HepG2 (cell line): ENCODE data around the gene SETD7. TPM values are rescaled to one million over a fixed set of nuclear protein-coding genes. Genes with fewer than 3 reads are reported as not detected.

Experiments used
- CENPX ChIP-seq: sonication (generic); formaldehyde crosslinking; IDR thresholded peaks from 2 replicates; pipeline ENCODE4 v1.9.0; 2021; ENCODE audit warnings: mild to moderate bottlenecking, missing genetic modification reagents, moderate library complexity
- DMAP1 ChIP-seq: IDR thresholded peaks from 2 replicates; pipeline ENCODE4 v1.6.1; 2016
- FOXJ3 ChIP-seq: sonication (generic); formaldehyde crosslinking; IDR thresholded peaks from 2 replicates; pipeline ENCODE4 v1.4.0; 2020; ENCODE audit warnings: missing genetic modification reagents, mild to moderate bottlenecking, borderline replicate concordance
- FOXO1 ChIP-seq: sonication (generic); formaldehyde crosslinking; IDR thresholded peaks from 2 replicates; pipeline ENCODE4 v1.4.0; 2020; ENCODE audit warnings: missing genetic modification reagents
- GFI1 ChIP-seq: sonication (generic); formaldehyde crosslinking; IDR thresholded peaks from 2 replicates; pipeline ENCODE4 v1.5.0; 2020; ENCODE audit warnings: missing genetic modification reagents, mild to moderate bottlenecking, borderline replicate concordance
- HDAC1 ChIP-seq: sonication (generic); formaldehyde crosslinking; IDR thresholded peaks from 2 replicates; pipeline ENCODE4 v1.5.1; 2020; ENCODE audit warnings: mild to moderate bottlenecking, missing genetic modification reagents
- HNRNPH1 ChIP-seq: fragments of 200-400 bp; formaldehyde crosslinking; optimal IDR thresholded peaks from 2 replicates; pipeline ENCODE3; 2017; ENCODE audit warnings: mild to moderate bottlenecking, low read depth, low read length
- ISL2 ChIP-seq: sonication (generic); formaldehyde crosslinking; IDR thresholded peaks from 2 replicates; pipeline ENCODE4 v1.5.0; 2020; ENCODE audit warnings: missing genetic modification reagents
- MIER2 ChIP-seq: IDR thresholded peaks from 2 replicates; pipeline ENCODE4 v1.6.1; 2016; ENCODE audit warnings: missing biosample characterization, missing genetic modification reagents
- MTF2 ChIP-seq: sonication (generic); formaldehyde crosslinking; IDR thresholded peaks from 2 replicates; pipeline ENCODE4 v1.5.0; 2020; ENCODE audit warnings: missing genetic modification reagents, borderline replicate concordance
- SRSF9 ChIP-seq: fragments of 200-400 bp; formaldehyde crosslinking; IDR thresholded peaks from 2 replicates; pipeline ENCODE4 v1.6.1; 2018; ENCODE audit warnings: borderline replicate concordance, mild to moderate bottlenecking, low read depth, low read length; ENCODE audit not compliant: insufficient read depth, poor library complexity, severe bottlenecking
- ZNF292 ChIP-seq: sonication (generic); formaldehyde crosslinking; IDR thresholded peaks from 2 replicates; pipeline ENCODE4 v1.8.1; 2022; ENCODE audit warnings: mild to moderate bottlenecking, low read depth, missing genetic modification reagents, borderline replicate concordance
- ZNF331 ChIP-seq: sonication (generic); formaldehyde crosslinking; IDR thresholded peaks from 2 replicates; pipeline ENCODE4 v1.4.0; 2020; ENCODE audit warnings: missing genetic modification reagents
- ZNF34 ChIP-seq: sonication (generic); formaldehyde crosslinking; IDR thresholded peaks from 2 replicates; pipeline ENCODE4 v1.4.0; 2020; ENCODE audit warnings: mild to moderate bottlenecking, missing genetic modification reagents, borderline replicate concordance
- ZNF451 ChIP-seq: sonication (generic); formaldehyde crosslinking; IDR thresholded peaks from 2 replicates; pipeline ENCODE4 v1.5.0; 2020; ENCODE audit warnings: mild to moderate bottlenecking, missing genetic modification reagents
- ZNF496 ChIP-seq: sonication (generic); formaldehyde crosslinking; IDR thresholded peaks from 2 replicates; pipeline ENCODE4 v1.8.1; 2023; ENCODE audit warnings: mild to moderate bottlenecking, moderate library complexity, missing genetic modification reagents; ENCODE audit not compliant: insufficient replicate concordance
- ZNF563 ChIP-seq: sonication (generic); formaldehyde crosslinking; IDR thresholded peaks from 2 replicates; pipeline ENCODE4 v1.8.0; 2022; ENCODE audit warnings: mild to moderate bottlenecking, moderate library complexity, missing genetic modification reagents
- ZNF572 ChIP-seq: sonication (generic); formaldehyde crosslinking; IDR thresholded peaks from 2 replicates; pipeline ENCODE4 v1.5.1; 2020; ENCODE audit warnings: mild to moderate bottlenecking, missing genetic modification reagents
- ZNF713 ChIP-seq: sonication (generic); formaldehyde crosslinking; IDR thresholded peaks from 2 replicates; pipeline ENCODE4 v1.4.0; 2020; ENCODE audit warnings: mild to moderate bottlenecking, missing genetic modification reagents
- ZNF776 ChIP-seq: sonication (generic); formaldehyde crosslinking; IDR thresholded peaks from 2 replicates; pipeline ENCODE4 v1.4.0; 2020; ENCODE audit warnings: mild to moderate bottlenecking, missing genetic modification reagents
- polyA plus RNA-seq, 8 experiments: library from polyadenylated mRNA; depleted of rRNA in 3 of 8; stranded (reverse) in 7 of 8; unstranded in 1 of 8; fragments of >200 nt; fragmentation: Illumina TruSeq in 4 of 8; extraction: Trizol in 4 of 8; gene quantifications; 2 replicates each; pipeline versions ENCODE4 v1.2.1 to v1.2.3, GENCODE V29; 2011 to 2016; ENCODE audit warnings: low read depth in 4 of 8, missing spikeins in 1 of 8, mixed read lengths in 1 of 8; ENCODE audit not compliant: insufficient read depth in 1 of 8
- total RNA-seq, 5 experiments: library from RNA; depleted of rRNA; stranded (reverse); fragments of >200 nt; fragmentation: Illumina TruSeq; extraction: Trizol; gene quantifications; 2 replicates each; pipeline ENCODE4 v1.2.3, GENCODE V29; 2016; ENCODE audit warnings: low read depth in 1 of 5
- TF ChIP-seq, protein P1 (sequence below): sonication (generic); formaldehyde crosslinking; IDR thresholded peaks from 2 replicates; pipeline ENCODE4 v1.9.0; 2021; ENCODE audit warnings: mild to moderate bottlenecking, missing genetic modification reagents
- TF ChIP-seq, protein P2 (sequence below): sonication (generic); formaldehyde crosslinking; IDR thresholded peaks from 2 replicates; pipeline ENCODE4 v1.5.0; 2020; ENCODE audit warnings: mild to moderate bottlenecking, missing genetic modification reagents

SETD7 gene
- total and polyA plus RNA-seq, 2 of the 13 experiments (the other 11 are each of a cell fraction or from before 2014, with no cell fraction given) = 0.08 to 0.22 TPM

DNA sequence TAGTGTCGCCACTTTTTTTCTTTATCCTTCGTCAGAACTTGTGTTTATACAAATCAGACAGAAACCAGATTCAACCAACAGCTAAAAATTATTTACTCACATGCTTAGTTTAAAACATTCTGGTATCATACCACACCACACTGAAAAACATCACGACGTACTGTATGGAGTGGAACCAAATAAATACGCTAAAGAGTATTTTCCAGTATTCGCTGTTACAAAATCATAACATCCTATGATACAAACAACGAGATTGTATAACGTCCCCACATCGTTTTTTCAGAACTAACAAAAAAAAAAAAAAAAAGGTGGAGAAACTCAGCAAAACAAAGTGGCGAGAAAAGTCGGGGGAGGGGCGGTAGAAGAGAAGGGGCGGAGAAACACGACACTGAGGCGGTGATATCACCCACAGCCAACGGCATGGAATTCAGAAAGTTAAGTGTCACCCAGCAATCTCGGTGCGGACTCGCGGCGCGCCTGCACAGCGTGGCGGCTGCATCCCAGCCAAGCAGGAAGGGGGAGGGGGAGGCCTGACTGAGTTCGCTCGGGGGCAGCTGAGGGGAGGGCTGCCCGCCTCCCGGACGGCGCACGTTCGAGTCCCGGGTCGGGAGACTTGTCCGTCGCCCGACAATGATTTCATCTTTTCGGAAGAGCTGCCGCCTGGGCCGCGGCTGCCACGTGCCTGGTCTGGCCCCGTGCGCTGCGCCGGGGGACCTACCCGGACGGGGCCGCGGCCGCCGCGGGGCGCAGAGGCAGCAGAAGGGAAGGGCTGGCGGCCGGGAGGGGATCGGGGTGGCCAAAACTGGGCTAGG is 920 bp downstream of the SETD7 start (continued):
- TF ChIP-seq, protein P1, sequence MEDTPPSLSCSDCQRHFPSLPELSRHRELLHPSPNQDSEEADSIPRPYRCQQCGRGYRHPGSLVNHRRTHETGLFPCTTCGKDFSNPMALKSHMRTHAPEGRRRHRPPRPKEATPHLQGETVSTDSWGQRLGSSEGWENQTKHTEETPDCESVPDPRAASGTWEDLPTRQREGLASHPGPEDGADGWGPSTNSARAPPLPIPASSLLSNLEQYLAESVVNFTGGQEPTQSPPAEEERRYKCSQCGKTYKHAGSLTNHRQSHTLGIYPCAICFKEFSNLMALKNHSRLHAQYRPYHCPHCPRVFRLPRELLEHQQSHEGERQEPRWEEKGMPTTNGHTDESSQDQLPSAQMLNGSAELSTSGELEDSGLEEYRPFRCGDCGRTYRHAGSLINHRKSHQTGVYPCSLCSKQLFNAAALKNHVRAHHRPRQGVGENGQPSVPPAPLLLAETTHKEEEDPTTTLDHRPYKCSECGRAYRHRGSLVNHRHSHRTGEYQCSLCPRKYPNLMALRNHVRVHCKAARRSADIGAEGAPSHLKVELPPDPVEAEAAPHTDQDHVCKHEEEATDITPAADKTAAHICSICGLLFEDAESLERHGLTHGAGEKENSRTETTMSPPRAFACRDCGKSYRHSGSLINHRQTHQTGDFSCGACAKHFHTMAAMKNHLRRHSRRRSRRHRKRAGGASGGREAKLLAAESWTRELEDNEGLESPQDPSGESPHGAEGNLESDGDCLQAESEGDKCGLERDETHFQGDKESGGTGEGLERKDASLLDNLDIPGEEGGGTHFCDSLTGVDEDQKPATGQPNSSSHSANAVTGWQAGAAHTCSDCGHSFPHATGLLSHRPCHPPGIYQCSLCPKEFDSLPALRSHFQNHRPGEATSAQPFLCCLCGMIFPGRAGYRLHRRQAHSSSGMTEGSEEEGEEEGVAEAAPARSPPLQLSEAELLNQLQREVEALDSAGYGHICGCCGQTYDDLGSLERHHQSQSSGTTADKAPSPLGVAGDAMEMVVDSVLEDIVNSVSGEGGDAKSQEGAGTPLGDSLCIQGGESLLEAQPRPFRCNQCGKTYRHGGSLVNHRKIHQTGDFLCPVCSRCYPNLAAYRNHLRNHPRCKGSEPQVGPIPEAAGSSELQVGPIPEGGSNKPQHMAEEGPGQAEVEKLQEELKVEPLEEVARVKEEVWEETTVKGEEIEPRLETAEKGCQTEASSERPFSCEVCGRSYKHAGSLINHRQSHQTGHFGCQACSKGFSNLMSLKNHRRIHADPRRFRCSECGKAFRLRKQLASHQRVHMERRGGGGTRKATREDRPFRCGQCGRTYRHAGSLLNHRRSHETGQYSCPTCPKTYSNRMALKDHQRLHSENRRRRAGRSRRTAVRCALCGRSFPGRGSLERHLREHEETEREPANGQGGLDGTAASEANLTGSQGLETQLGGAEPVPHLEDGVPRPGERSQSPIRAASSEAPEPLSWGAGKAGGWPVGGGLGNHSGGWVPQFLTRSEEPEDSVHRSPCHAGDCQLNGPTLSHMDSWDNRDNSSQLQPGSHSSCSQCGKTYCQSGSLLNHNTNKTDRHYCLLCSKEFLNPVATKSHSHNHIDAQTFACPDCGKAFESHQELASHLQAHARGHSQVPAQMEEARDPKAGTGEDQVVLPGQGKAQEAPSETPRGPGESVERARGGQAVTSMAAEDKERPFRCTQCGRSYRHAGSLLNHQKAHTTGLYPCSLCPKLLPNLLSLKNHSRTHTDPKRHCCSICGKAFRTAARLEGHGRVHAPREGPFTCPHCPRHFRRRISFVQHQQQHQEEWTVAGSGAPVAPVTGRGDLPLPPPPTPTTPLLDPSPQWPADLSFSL (CRISPR knock-in tag) = no peak
- TF ChIP-seq ZNF572 (no peak), ZNF713 (CRISPR knock-in tag) (no peak), ISL2 (CRISPR knock-in tag) (no peak), FOXJ3 (no peak), HDAC1 (CRISPR knock-in tag) (no peak), SRSF9 (no peak), FOXO1 (CRISPR knock-in tag) (no peak), ZNF451 (CRISPR knock-in tag) (0 out of 2 replicates have a peak, but pooled peaks have one; percentile 35), ZNF563 (CRISPR knock-in tag) (0 out of 2 replicates have a peak, but pooled peaks have one; percentile 30), ZNF331 (CRISPR knock-in tag) (no peak), ZNF292 (CRISPR knock-in tag) (no peak), ZNF496 (CRISPR knock-in tag) (no peak), CENPX (no peak), MIER2 (CRISPR knock-in tag) (no peak), HNRNPH1 (no peak), DMAP1 (CRISPR knock-in tag) (no peak), ZNF34 (CRISPR knock-in tag) (no peak), MTF2 (CRISPR knock-in tag) (peak; percentile 66; the same call in 1 of the 2 replicates), ZNF776 (CRISPR knock-in tag) (0 out of 2 replicates have a peak, but pooled peaks have one; percentile 7), GFI1 (CRISPR knock-in tag) (no peak)
- TF ChIP-seq, protein P2, sequence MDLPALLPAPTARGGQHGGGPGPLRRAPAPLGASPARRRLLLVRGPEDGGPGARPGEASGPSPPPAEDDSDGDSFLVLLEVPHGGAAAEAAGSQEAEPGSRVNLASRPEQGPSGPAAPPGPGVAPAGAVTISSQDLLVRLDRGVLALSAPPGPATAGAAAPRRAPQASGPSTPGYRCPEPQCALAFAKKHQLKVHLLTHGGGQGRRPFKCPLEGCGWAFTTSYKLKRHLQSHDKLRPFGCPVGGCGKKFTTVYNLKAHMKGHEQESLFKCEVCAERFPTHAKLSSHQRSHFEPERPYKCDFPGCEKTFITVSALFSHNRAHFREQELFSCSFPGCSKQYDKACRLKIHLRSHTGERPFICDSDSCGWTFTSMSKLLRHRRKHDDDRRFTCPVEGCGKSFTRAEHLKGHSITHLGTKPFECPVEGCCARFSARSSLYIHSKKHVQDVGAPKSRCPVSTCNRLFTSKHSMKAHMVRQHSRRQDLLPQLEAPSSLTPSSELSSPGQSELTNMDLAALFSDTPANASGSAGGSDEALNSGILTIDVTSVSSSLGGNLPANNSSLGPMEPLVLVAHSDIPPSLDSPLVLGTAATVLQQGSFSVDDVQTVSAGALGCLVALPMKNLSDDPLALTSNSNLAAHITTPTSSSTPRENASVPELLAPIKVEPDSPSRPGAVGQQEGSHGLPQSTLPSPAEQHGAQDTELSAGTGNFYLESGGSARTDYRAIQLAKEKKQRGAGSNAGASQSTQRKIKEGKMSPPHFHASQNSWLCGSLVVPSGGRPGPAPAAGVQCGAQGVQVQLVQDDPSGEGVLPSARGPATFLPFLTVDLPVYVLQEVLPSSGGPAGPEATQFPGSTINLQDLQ (CRISPR knock-in tag) = no peak
